HuH-7.5 (cell line): ENCODE measurements around the gene KRT1.

Experiments
- DNase-seq: peaks from one replicate; pipeline ENCODE4 v3.0.0; 2011; ENCODE audit warnings: low spot score

Gene KRT1

GRCh38 chr12:52634266-52635056 lies 45.7 kb downstream of the KRT1 start:
- DNase-seq: no peak

GRCh38 chr12:52633383-52633782 lies 46.8 kb downstream of the KRT1 start:
- DNase-seq: no peak

- DNase-seq: no peak
These were observed 47.6 kb downstream of the KRT1 start for GRCh38 chr12:52632656-52633055.

GRCh38 chr12:52631676-52632459 lies 48.3 kb downstream of the KRT1 start:
- no peak for DNase-seq

GRCh38 chr12:52631264-52631663 lies 48.9 kb downstream of the KRT1 start:
- DNase-seq: no peak

- no peak for DNase-seq
These were observed 49.5 kb downstream of the KRT1 start for GRCh38 chr12:52630599-52631200.

GRCh38 chr12:52630008-52630500 lies 50.2 kb downstream of the KRT1 start:
- no peak for DNase-seq

- no peak for DNase-seq
These were observed 50.8 kb downstream of the KRT1 start for GRCh38 chr12:52629281-52630007.

GRCh38 chr12:52628841-52629240 lies 51.4 kb downstream of the KRT1 start:
- no peak for DNase-seq

- no peak for DNase-seq
These were observed 52.1 kb downstream of the KRT1 start for GRCh38 chr12:52628111-52628507.

- DNase-seq: no peak
These were observed 52.7 kb downstream of the KRT1 start for GRCh38 chr12:52627395-52628110.
